GM20431 (cell line): ENCODE data around the gene VPS25.

Source experiments
- in situ Hi-C: fragments of 300-500 bp; cut with MseI, MboI; formaldehyde crosslinking; loops from one replicate; pipeline ENCODE4 v1.15.0; 2020; ENCODE audit warnings: low sequenced_read_pairs; ENCODE audit not compliant: unreplicated experiment

Gene VPS25

GRCh38 chr17:42787266-42787665, 14.0 kb downstream of the VPS25 start:
- in situ Hi-C loops, result no loop called here

- in situ Hi-C loops, result no loop called here
Measured at GRCh38 chr17:42791948-42792347, 18.7 kb downstream of the VPS25 start.

GRCh38 chr17:42792545-42792944, 19.3 kb downstream of the VPS25 start:
- in situ Hi-C loops, result no loop called here

GRCh38 chr17:42795061-42795460, 21.8 kb downstream of the VPS25 start:
- in situ Hi-C loops, result no loop called here

- in situ Hi-C loops, result no loop called here
Measured at GRCh38 chr17:42795465-42795864, 22.2 kb downstream of the VPS25 start.

- in situ Hi-C loops, result no loop called here
Measured at GRCh38 chr17:42796066-42796758, 23.0 kb downstream of the VPS25 start.

- in situ Hi-C loops, result no loop called here
Measured at GRCh38 chr17:42797067-42798007, 24.1 kb downstream of the VPS25 start.

GRCh38 chr17:42798011-42798382, 24.7 kb downstream of the VPS25 start:
- in situ Hi-C loops, result no loop called here

GRCh38 chr17:42798383-42799380, 25.4 kb downstream of the VPS25 start, which contains the start of the genes CNTD1 and COA3:
Gene CNTD1, plus strand, starts transcription at chr17:42798861. Its CDS starts 207 bp downstream, at chr17:42799068.
Gene COA3, minus strand, starts transcription at chr17:42798704. Its CDS starts 23 bp downstream, at chr17:42798681.
- in situ Hi-C loops, result no loop called here

GRCh38 chr17:42803074-42803883, 30.0 kb downstream of the VPS25 start:
- in situ Hi-C loops, result no loop called here

- in situ Hi-C loops, result no loop called here
Measured at GRCh38 chr17:42804918-42805367, 31.7 kb downstream of the VPS25 start.

GRCh38 chr17:42806249-42806648, 33.0 kb downstream of the VPS25 start:
- in situ Hi-C loops, result no loop called here

GRCh38 chr17:42809250-42809649, 36.0 kb downstream of the VPS25 start:
- in situ Hi-C loops, result no loop called here

GRCh38 chr17:42814633-42815399, 41.6 kb downstream of the VPS25 start:
- in situ Hi-C loops, result no loop called here

- in situ Hi-C loops, result no loop called here
Measured at GRCh38 chr17:42817866-42818265, 44.6 kb downstream of the VPS25 start.

- in situ Hi-C loops, result no loop called here
Measured at GRCh38 chr17:42818379-42818778, 45.1 kb downstream of the VPS25 start.

GRCh38 chr17:42819939-42820535, 46.8 kb downstream of the VPS25 start:
- in situ Hi-C loops, result no loop called here

- in situ Hi-C loops, result no loop called here
Measured at GRCh38 chr17:42821176-42821575, 47.9 kb downstream of the VPS25 start.
